Measurements from ENCODE around the gene PRPF19.
"Not testable (repeated sequence)": the region's sequence is repeated elsewhere in the genome, so short reads cannot be mapped to it uniquely, and the experiment has no call there.

DNA sequence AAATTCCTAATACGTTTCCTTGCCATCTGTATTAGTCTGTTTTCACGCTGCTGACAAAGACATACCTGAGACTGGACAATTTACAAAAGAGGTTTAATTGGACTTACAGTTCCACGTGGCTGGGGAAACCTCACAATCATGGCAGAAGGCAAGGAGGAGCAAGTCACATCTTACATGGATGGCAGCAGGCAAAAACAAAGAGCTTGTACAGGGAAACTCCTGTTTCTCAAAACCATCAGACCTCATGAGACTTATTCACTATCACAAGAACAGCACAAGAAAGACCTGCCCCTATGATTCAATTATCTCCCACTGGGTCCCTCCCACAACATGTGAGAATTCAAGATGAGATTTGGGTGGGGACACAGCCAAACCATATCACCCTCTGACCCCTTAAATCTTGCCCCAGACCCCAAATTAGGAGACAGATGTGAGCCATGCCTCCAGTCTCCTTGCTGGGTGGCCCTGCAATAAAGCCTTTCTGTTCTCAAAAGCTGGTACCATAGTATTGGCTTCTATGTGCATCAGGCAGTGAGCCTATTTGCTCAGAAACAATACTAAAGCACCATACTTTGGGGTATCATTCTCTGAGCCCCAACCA is 3.4 kb upstream of the PRPF19 start:
- TF ChIP-seq, protein P1, sequence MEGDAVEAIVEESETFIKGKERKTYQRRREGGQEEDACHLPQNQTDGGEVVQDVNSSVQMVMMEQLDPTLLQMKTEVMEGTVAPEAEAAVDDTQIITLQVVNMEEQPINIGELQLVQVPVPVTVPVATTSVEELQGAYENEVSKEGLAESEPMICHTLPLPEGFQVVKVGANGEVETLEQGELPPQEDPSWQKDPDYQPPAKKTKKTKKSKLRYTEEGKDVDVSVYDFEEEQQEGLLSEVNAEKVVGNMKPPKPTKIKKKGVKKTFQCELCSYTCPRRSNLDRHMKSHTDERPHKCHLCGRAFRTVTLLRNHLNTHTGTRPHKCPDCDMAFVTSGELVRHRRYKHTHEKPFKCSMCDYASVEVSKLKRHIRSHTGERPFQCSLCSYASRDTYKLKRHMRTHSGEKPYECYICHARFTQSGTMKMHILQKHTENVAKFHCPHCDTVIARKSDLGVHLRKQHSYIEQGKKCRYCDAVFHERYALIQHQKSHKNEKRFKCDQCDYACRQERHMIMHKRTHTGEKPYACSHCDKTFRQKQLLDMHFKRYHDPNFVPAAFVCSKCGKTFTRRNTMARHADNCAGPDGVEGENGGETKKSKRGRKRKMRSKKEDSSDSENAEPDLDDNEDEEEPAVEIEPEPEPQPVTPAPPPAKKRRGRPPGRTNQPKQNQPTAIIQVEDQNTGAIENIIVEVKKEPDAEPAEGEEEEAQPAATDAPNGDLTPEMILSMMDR (IDR thresholded peaks at IDR 0.05): not testable (repeated sequence)
- not testable (repeated sequence) for TF ChIP-seq EZH2 (IDR thresholded peaks at IDR 0.05)

Data from neural progenitor cell (in vitro differentiated cells).